LoVo (cell line): ENCODE data around the gene SCLT1.
"Not testable (repeated sequence)": the region's sequence is repeated elsewhere in the genome, so short reads cannot be mapped to it uniquely, and the experiment has no call there.

Experiments
- DNase-seq: peaks from one replicate; pipeline ENCODE4 v3.0.0-alpha.2; 2016; ENCODE audit warnings: low spot score

The SCLT1 gene

DNA sequence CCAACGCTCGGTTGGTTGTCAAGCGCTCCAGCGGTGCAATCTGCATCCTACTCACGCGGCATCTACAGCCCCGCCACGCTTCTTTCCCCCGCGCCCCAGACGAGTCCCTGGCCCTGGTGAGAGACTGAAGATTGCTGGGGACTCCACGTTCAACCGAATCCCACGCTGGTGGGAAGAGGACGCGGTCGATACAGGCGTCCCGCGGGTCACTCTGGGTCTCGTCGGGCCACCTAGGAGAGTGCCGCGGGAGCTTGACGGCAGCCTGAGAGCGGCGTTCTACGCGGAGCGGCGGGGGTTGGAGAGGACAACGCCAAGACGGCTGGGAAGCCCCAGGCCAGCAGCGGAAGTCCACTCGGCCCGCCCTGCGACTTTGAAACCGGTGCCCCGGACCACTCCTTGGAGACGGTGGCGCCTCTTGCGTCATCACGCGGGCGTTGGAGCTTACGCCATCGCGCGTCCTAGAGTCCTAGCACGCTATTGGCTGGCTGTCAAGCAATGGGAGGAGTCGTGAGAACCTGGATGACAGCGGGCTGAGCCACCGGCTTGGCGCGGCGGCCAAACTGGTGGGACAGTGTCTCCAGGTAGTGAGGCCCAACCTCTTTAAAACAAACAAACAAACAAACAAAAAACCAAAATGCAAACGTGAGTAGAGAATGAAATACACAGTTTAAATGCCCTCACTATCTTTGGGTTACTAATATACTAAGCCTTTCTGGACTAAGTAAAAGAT lies at the start of gene SCLT1:
TSS of gene SCLT1 (minus strand) at position 349 of the 730 bp plus-strand sequence. CDS start 436 bp downstream, outside the sequence.
- DNase-seq, result peak; percentile 98

DNA sequence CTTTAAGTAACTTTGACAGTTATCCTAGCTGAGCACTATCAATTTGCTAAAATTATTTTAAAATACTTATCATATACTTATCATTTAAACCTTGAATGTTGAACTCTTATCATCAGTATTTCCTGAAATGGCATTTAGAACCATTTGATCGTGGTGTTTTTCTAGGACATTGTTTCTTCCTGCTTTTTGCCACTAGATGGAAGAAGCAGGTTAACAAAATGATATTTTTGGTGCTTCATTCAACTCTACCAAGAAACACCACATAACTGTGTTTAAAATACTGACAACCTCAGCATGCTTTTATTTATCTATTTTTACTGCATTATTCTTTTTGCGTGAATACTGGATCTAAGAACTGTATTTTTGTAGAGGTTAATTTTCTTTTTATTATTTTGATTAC lies 47.2 kb upstream of the SCLT1 start:
- DNase-seq, result no peak

DNA sequence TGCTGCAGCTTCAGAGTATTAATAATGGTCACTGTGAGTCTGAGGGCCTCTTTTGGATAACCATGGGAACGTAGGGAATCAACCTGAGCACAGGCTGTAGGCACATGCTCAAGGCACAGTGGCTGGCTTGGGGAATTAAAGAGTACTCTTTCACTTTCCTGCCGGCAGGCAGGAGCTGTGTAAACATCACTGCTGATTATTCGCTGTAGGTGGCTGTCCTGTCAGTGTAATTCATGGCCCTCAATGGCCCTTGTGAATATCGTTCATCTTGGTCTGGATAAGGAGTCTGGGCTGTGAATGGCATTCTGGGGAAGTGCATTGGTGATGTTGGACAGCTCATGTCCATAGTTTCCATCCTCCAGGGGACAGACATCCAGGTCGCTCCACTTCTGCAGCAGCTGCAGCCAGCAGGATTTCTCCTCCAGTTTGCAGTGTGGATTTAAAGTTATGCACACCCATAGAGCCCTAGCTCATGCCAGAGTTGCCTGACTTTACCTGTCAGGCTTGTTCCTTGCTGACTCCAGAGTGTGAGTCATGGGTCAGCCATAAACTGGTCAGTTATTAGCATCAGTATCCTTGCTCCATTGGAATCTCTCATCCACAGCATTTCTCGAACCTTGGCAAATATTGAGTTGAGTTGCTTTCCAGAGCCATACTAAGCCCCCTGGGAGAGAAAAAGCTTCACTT lies 45.6 kb upstream of the SCLT1 start:
- no peak for DNase-seq

DNA sequence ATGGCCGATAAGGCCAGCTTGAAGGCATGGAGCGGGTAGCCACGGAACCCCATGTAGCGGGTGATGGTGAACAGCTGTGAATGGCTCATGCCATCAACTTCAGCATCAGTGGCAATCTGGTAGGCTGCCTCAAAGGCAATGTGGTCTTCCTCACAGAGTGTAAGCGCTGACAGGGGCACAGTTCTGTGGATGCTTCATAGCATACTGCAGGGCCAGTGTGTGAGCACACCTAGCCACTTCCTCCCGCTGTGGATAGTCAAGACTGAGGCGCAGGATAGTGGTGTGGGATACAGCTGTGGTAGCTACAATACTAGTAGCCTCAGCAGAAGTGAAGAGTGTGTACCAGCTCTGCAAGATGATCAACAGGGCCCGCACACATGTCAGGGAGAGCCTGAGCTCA lies 43.1 kb upstream of the SCLT1 start:
- no peak for DNase-seq

DNA sequence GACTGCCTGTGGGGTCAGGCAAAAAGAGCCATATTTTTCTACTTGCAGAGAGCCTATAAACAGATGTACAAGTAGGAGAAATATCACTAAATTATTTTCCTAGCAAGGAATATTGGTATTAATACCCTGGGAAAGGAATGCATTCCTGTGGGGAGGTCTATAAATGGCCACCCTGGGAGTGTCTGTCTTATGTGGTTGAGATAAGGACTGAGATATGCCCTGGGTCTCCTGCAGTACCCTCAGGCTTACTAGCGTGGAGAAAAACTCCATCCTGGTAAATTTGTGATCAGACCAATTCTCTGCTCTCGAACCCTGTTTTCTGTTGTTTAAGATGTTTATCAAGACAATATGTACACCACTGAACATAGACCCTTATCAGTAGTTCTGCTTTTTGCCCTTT lies 38.0 kb upstream of the SCLT1 start:
- no peak for DNase-seq

DNA sequence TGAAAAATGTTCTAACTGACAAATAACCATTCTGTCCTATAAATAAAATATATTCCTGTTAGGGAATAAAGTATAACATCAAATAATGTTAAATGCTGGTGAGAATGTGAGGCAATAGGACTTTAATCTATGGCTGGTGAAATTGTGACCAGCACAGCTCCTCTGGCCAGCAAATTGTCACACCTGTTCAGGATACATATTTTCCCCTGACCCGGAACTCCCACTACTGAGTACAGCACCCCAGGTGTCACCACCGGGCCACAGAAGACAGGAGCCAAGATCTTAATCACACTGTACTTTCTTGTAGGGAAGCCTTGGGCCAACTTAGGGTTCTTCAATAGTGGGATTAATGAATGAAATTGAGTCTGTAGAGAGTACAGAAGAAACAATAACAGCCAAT lies 35.8 kb upstream of the SCLT1 start:
- DNase-seq, result no peak

DNA sequence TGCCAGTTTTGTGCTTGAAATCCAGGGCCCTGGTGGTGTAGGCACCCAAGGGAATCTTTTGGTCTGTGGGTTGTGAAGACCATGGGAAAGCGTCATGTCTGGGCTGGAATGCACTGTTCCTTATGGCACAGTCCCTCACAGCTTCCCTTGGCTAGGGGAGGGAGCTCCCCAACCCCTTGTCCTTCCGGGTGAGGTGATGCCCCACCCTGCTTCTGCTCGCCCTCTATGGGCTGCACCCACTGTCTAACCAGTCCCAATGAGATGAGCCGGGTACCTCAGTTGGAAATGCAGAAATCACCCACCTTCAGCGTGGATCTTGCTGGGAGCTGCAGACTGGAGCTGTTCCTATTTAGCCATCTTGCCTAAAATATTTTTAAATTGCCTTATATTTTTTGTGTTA lies 33.3 kb upstream of the SCLT1 start:
- DNase-seq, result not testable (repeated sequence)

DNA sequence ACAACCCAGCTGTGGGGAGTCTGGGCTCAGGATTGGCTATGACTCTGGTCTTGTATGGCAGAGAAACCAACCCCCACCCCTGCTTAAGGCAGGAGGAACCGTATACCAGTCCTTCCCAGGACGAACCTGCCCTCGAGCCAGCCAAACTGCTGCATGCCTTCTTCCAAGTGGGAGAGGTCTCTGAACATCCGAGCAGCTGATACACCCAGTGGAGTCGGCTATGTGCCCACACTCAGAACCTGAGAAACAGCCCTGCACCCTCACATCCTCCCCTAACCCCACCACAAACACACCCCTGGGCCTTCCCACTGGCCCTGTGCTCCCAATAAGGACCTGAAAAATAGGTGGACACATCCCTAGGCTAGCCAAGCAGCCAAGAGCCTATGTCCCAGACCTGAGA lies 24.4 kb upstream of the SCLT1 start:
- no peak for DNase-seq

DNA sequence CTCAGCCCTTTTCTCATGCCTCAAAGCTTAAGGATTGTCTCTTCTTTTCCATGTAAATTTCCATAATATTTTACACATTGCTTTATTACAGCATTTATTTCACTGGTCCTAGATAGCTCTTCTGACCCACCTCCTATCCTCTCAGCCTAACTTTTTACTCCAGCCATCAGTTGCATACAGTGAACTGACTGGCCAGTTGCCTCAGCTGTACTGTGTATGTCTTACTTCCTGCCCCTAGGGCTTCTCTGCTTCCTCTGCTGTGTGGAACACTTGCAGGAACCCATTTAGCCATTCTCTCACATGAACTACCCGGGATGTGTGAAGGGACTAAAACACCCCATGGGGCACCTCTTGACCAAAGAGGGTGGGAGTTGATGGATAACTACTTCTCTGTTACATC lies 20.6 kb upstream of the SCLT1 start:
- DNase-seq, result no peak

DNA sequence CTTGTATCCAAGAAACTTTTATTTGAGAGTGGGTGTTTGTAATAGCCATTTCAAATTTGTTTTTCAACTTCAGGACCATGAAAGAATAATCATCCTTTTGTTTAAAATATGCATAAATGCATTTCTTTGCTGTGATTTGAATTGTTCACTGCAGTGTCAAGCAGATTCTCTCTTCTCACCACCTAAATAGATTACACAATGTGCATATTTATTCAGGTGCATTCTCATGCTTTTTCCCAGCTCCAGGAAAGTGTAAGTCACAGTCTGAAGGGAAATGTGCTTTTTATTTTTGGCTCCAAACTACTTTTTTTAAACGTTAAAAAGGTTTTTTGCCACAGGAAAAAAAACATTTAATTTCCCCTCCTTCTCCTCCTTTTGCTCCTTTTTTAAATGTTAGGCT lies 20.1 kb upstream of the SCLT1 start:
- DNase-seq, result no peak

DNA sequence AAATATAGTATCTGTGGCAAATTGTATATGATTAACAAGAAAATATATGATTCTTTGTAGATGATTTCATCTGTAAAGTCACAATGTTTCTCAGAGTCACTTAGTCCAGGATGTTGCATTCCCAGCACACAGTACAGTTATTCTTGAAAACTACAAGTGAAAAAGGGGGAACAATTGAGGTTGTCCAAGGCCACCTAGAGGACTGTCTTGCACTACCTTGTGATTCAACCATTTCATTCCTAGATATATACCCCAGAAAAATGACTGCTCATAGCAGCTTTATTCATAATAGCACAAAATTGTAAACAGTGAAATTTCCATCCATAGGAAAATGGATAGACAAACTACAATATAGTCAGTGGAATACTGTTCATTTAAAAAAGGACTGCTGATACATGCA lies 18.6 kb upstream of the SCLT1 start:
- no peak for DNase-seq

DNA sequence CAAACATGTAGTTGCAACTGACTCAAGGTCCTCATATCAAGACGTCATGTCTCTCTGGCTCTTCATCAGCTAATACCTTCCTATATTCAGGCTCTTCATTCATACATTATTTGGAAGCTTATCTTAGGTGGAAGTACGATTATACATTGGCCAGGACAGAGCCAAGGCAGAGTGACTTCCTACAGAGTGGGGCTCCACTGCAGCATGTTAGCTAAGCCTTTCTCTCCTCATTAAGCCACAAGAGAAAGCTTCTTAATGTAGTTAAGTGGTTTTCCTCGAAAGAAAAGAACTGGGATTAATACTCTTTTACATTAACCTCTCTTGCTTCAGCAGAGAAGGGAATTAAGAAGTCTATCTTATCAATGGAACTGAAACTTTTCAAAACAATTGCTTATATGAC lies 17.6 kb upstream of the SCLT1 start:
- no peak for DNase-seq

DNA sequence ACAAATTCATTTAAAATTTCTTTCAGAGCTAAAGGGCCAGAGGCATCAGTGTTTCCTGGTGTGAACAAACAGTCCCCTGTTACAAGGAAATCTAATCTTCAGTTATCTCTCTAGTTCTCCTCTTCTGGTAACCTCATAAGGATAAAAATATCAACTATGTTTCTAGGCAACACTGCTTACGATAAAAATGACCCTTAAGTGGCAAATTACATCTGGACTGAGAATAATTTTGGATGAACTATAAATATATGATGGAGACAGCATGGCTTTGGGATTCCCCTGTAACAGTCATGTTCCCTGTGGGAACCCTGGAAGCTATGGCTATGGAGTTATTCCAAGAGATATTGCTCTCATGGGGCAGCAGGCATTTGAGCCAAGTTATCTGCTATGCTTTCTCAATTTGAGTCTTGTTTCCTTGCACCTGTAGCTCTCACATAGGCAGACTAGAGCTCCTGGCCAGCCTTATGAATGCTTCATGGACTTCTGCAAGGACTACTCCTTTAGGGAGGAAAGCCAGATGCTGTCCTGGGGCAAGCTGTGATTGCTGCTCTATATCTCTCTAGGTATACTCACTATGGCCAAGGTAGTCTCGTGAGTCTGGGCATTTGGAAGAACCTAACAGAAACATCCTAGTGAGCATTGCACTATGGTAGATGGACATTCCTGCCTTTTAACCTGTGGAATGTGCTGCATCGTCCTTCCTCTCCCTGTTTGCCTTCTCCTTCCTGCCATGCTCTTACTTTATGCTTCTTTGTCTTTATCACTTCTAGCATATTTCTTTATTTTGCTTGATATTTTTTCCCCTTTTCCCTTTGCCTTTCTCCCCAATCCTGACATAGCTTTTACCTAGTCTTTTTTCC lies 16.9 kb upstream of the SCLT1 start:
- DNase-seq, result no peak

DNA sequence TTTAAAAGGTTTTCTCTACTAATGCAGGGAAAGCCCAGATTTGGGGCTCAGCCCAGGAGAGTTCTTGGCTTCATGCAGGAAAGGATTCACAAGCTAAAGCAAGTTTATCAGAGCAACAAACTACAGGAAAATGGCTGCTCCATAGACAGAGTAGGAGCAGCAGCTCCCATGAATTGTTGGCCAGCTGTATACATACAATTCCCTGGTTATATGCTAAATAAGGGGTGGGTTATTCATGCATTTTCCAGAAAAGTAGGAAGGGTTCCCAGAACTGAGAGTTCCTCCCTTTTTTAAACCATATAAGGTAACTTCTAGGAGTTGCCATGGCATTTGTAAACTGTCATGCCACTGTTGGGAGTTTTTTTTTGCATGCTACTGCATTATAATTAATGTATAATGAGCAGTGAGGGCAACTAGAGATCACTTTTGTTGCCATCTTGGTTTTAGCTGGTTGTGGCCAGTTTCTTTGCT lies 5.2 kb upstream of the SCLT1 start:
- no peak for DNase-seq

DNA sequence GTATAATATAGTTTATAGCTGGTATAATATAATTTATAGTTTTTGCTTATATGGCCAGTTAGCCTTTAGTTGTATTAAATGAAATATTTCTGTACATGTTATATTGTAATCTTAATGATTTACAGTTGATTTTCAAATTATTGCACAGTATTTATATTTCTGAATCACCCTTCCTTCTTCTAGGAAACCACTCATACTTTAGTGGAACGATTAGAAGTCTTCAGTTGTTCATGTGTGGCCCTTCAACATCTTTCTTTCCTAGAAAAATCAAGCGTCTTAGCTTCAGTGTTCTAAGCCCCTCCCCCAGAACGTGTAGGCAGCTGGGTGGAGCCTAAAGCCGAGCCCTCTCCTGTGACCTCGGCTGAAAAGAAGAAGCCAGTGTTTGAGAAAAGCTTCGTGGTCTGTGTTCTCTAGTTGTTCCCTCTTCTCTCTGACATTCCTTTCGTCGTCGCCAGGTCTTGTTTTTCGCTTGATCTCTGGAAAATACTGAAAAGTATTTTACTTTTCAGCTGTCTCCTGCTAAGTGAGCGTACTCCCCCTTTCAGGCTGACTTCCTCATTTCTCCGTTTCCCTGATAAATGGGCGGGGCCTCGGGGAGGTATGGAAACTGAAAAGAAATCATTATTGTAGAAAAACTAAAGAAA lies 2.6 kb upstream of the SCLT1 start, which contains the start of gene C4orf33:
TSS of gene C4orf33 (plus strand) at position 342 of the 644 bp plus-strand sequence. CDS start 6,459 bp downstream, outside the sequence.
- peak; percentile 75 for DNase-seq

DNA sequence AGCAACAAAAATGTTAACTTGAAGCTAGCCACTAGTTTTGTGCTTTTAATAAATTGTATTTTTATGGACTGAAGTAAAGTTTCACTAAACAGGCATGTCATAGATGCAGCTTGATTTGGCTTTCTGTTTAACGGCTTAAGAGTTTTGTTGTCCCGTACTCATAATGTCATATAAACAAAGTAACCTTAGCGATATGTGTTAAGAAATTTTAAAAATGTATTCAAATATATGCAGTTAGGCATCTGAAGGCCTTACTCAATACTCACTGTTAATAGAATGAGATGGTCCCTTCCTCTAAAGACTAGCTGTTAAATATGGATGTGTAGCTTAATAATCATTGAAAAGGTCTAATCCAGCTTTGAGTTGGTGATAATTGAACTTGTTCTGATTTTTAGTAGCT lies 1.0 kb upstream of the SCLT1 start:
- no peak for DNase-seq

DNA sequence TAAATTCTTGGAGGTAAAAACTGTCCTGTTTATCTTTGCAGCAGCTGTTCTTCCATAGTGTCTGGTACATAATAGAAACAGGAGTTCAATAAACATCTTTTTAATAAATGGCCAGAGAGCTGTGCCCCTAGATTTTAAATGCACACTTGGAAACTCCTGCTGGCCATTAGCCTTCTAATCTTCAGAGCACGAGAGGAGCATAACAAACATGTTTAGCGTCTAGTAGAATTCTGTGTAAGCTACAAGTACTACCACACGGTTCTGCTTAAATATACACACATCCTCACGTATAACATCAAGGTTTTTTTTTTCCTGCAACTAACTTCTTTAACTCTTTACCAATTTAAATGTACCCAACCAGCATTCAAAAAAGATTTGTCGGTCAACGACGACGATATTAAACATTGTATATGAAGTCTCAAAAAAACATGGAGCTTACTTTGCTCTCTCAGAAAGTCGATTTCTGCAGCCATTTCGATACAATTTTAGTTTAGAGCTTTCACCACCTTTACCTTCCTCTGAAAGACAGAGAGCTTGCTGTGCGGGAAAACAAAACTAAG lies 628 bp downstream of the SCLT1 start:
- peak; percentile 28 for DNase-seq

DNA sequence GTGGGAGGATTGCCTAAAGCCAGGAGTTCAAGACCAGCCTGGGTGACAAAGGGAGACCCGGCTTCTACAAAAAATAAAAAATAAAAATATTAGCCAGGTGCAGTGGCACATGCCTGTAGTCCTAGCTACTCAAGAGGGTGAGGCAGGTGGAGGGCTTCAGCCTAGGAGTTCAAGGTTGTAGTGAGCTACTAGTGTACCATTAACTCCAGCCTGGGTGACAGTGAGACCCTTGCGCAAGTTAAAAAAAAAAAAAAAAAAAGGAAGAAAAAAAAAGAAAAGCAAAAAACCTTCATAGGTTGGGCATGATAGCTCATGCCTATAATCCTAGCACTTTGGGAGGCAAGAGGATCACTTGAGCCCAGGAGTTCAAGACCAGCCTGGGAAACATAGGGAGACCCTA lies 5.8 kb downstream of the SCLT1 start:
- DNase-seq, result no peak

DNA sequence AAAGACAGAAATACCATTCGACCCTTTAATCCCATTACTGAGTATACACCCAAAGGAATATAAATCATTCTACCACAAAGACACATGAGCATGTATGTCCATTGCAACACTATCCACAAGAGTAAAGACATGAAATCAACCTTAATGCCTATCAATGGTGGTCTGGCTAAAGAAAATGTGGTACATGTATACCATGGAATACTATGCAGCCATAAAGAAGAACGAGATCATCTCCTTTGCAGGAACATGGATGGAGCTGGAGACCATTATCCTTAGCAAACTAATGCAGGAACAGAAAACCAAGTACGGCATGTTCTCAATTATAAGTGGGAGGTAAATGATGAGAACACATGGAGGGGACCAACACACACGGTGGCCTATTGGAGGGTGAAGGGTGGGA lies 7.9 kb downstream of the SCLT1 start:
- no peak for DNase-seq

DNA sequence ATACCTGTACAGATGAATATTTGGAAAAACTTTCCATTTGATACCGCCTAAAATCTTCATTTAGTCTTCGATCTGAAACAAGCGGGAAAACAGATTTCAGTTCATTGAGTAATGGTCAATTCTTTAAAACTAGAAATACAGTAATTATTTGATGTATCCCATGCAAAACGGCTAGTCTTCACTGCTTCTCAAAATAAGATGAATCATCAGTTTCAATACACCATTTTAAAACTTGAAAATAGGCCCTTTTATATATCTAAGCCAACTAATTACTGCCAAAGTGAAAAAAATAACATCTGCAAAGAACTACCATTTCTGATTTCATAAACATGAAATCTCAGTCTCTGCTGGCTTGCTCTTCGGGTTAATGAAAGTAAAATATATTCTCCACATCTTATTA lies 11.0 kb downstream of the SCLT1 start:
- DNase-seq, result no peak

DNA sequence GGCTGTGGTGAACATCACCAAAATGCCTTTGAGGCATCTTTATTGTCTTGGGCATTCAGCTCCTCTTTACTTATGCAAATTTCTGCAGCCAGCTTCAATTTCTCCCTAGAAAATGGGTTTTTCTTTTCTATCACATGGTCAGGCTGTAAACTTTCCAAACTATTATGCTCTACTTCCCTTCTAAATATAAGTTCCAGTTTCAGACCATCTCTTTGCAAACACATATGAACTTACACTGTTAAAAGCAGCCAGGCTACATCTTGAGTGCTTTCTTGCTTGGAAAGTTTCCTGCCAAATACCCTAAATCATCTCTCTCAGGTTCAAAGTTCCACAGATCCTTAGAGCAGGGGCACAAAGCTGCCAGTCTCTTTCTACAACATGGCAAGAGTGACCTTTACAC lies 13.2 kb downstream of the SCLT1 start:
- DNase-seq, result no peak

DNA sequence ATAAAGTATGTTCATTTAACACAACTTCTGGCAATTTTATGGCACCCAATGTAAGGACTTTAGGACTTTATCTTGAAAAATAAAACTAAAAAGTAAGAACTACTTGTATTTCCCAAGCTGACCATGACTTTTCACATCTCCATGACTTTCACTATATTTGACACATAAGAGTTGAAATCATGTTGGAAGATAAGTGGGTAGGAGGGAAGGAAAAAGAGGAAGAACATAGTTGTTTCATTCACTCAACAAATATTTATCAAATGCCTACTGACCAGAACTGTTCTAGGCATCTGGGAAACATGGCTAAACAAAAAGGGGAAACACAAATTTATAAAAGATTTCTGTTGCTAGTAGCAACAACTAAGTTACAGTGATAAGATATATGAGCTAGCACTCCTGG lies 16.0 kb downstream of the SCLT1 start:
- DNase-seq, result no peak
